Panc1 (cell line): Measurements from ENCODE around the gene GPLD1. TPM values are rescaled to one million over a fixed set of nuclear protein-coding genes. Genes with fewer than 3 reads are reported as not detected.
"Not testable (repeated sequence)": the region's sequence is repeated elsewhere in the genome, so short reads cannot be mapped to it uniquely, and the experiment has no call there.

Experiments
- ATAC-seq: fragments of 200-7000 bp; cut with Tn5 transposase; 2 replicates; pipeline ENCODE4 v1.9.1; 2020; ENCODE audit warnings: mild to moderate bottlenecking, moderate library complexity
- BruUV-seq: library from RNA; stranded (reverse); fragments of 400-500 nt; replicated peaks from 2 replicates; lab custom pipeline; 2021; lab: Mats Ljungman, UMichigan
- CTCF ChIA-PET: fragments of 300-600 bp; sonication (Branson Sonifier 250); formaldehyde crosslinking; loops from one replicate; lab custom pipeline; 2022; ENCODE audit warnings: antibody characterized with exemption; lab: Charles Lee
- POLR2A ChIA-PET: fragments of 300-600 bp; sonication (Branson Sonifier 250); formaldehyde crosslinking; loops from one replicate; lab custom pipeline; 2022; ENCODE audit warnings: antibody characterized with exemption; lab: Charles Lee
- DNase-seq: peaks from one replicate; pipeline ENCODE4 v3.0.0-alpha.2; 2010; ENCODE audit warnings: low read depth, low spot score
- H3K27ac ChIP-seq: 2 replicates; pipeline ENCODE4 v1.5.1; 2011; ENCODE audit warnings: mild to moderate bottlenecking, low read length, inconsistent platforms
- H3K27me3 ChIP-seq: fragments of 200-500 bp; sonication (Bioruptor generic); 2 replicates; pipeline ENCODE4 v1.6.0; 2014; ENCODE audit warnings: low read length, inconsistent platforms; ENCODE audit not compliant: control insufficient read depth, insufficient read depth
- H3K36me3 ChIP-seq: fragments of 200-500 bp; sonication (Bioruptor generic); 2 replicates; pipeline ENCODE4 v1.5.1; 2014; ENCODE audit warnings: inconsistent platforms, mild to moderate bottlenecking, low read length, moderate library complexity; ENCODE audit not compliant: control insufficient read depth, insufficient read depth
- H3K4me1 ChIP-seq: 2 replicates; pipeline ENCODE4 v1.5.1; 2011; ENCODE audit warnings: inconsistent platforms, mild to moderate bottlenecking, low read length, moderate library complexity; ENCODE audit not compliant: control insufficient read depth, insufficient read depth
- H3K4me3 ChIP-seq, 2 experiments: 2 replicates each; pipeline ENCODE4 v1.5.1; 2011 to 2012; ENCODE audit warnings: low read depth in 2 of 2, low read length in 2 of 2, mild to moderate bottlenecking in 2 of 2, inconsistent platforms in 1 of 2, moderate library complexity in 1 of 2
- H3K9me3 ChIP-seq: fragments of 200-500 bp; sonication (Bioruptor generic); 2 replicates; pipeline ENCODE4 v1.5.1; 2014; ENCODE audit warnings: low read depth, mild to moderate bottlenecking, inconsistent platforms, low read length, moderate library complexity; ENCODE audit not compliant: control insufficient read depth, insufficient read depth
- CTCF ChIP-seq: fragments of 450-650 bp; IDR thresholded peaks from 2 replicates; pipeline ENCODE4 v1.5.1; 2017; ENCODE audit warnings: mild to moderate bottlenecking
- POLR2AphosphoS5 ChIP-seq: IDR thresholded peaks from 2 replicates; pipeline ENCODE4 v1.6.1; 2012; ENCODE audit warnings: mild to moderate bottlenecking, low read depth, low read length, moderate library complexity
- REST ChIP-seq, 2 experiments: IDR thresholded peaks; 2 replicates each; pipeline ENCODE4 v1.6.1; 2011 to 2012; ENCODE audit warnings: low read depth in 2 of 2, control low read depth in 1 of 2, low read length in 1 of 2, mild to moderate bottlenecking in 1 of 2, moderate library complexity in 1 of 2; ENCODE audit not compliant: insufficient read depth in 1 of 2
- SIN3A ChIP-seq: IDR thresholded peaks from 2 replicates; pipeline ENCODE4 v1.6.1; 2012; ENCODE audit warnings: low read depth, mild to moderate bottlenecking, low read length, moderate library complexity, borderline replicate concordance; ENCODE audit not compliant: insufficient read depth
- TCF7L2 ChIP-seq: IDR thresholded peaks from 2 replicates; pipeline ENCODE4 v1.6.1; 2011; ENCODE audit warnings: mild to moderate bottlenecking, low read depth, low read length, inconsistent platforms
- in situ Hi-C: cut with HindIII; loops from 2 replicates; pipeline ENCODE4 v1.10.0; 2016; ENCODE audit warnings: low sequenced_read_pairs, low pct_unique_long_range_greater_than_20kb
- intact Hi-C: fragments of 100-400 bp; cut with micrococcal nuclease; formaldehyde crosslinking; loops from one replicate; pipeline ENCODE4 v1.10.0; 2022; ENCODE audit not compliant: unreplicated experiment
- total RNA-seq: library from RNA; stranded (reverse); gene quantifications from one replicate; pipeline ENCODE4 v1.2.1, GENCODE V29; 2021; ENCODE audit not compliant: unreplicated experiment

The GPLD1 gene
- total RNA-seq, 1 experiment from 2014 or later = 0.98 TPM

- no peaks in the 10 kb centered on the region for H3K9me3 ChIP-seq
- no TSS peak for BruUV-seq
- no peak overlapping the region for H3K4me3 ChIP-seq
- in situ Hi-C loops = no loop called here
- H3K36me3 ChIP-seq = no peaks in the 10 kb centered on the region
- H3K27me3 ChIP-seq = no peaks in the 10 kb centered on the region
- CTCF ChIA-PET = no interaction called here
- ATAC-seq (no peak), DNase-seq (no peak)
- intact Hi-C loops = no loop called here
- TF ChIP-seq SIN3A (no peak), TCF7L2 (no peak), REST (IDR thresholded peaks at IDR 0.05; ENCODE audit: insufficient read depth in 1 of 2, low read depth in 2 of 2, low read length in 1 of 2) (no peak), POLR2AphosphoS5 (no peak), CTCF (no peak)
- POLR2A ChIA-PET = interaction anchor here (0.6 kb wide), 1 partner anchor 81 kb away, joined by 6 read pairs; no protein-coding TSS in a partner anchor
- no peaks in the 10 kb centered on the region for H3K4me1 ChIP-seq
- no peak overlapping the region for H3K27ac ChIP-seq
Measured at GRCh38 chr6:24513602-24514001, 24.2 kb upstream of the GPLD1 start.

GRCh38 chr6:24511976-24512375 lies 22.6 kb upstream of the GPLD1 start:
- intact Hi-C loops, H3K4me1 ChIP-seq, POLR2A ChIA-PET, ATAC-seq, H3K4me3 ChIP-seq, in situ Hi-C loops, H3K27me3 ChIP-seq, BruUV-seq, H3K36me3 ChIP-seq, H3K9me3 ChIP-seq, H3K27ac ChIP-seq, CTCF ChIA-PET, DNase-seq: not testable (repeated sequence)

- intact Hi-C loops = no loop called here
- Histone ChIP-seq H3K4me1 (no peaks in the 10 kb centered on the region), H3K4me3 (no peak overlapping the region), H3K36me3 (no peaks in the 10 kb centered on the region), H3K27ac (no peak overlapping the region), H3K9me3 (no peaks in the 10 kb centered on the region), H3K27me3 (no peaks in the 10 kb centered on the region)
- POLR2A ChIA-PET = no interaction called here
- no peak for TF ChIP-seq POLR2AphosphoS5
- TF ChIP-seq SIN3A = no peak
- TF ChIP-seq REST (IDR thresholded peaks at IDR 0.05; ENCODE audit: insufficient read depth in 1 of 2, low read depth in 2 of 2, low read length in 1 of 2) = no peak
- CTCF ChIA-PET = no interaction called here
- no peak for ATAC-seq
- DNase-seq = no peak
- BruUV-seq = no TSS peak
- in situ Hi-C loops = no loop called here
Measured at GRCh38 chr6:24506814-24507520, 17.6 kb upstream of the GPLD1 start.
